Gastroesophageal sphincter (tissue), 4 donors: ENCODE data around the gene TTBK2. TPM values are rescaled to one million over a fixed set of nuclear protein-coding genes. Genes with fewer than 3 reads are reported as not detected.

Experiments used
- ATAC-seq: fragments of 150-250 bp; one replicate; pipeline ENCODE4 v1.9.1; 2016; ENCODE audit warnings: mild to moderate bottlenecking, moderate library complexity
- H3K27ac ChIP-seq, 4 donors: fragments of 200-600 bp; sonication (generic) in 3 of 4; 1 replicate in 3 of 4; 2 replicates in 1 of 4; pipeline ENCODE4 v1.5.1; 2016 to 2019
- H3K27me3 ChIP-seq: fragments of 200-600 bp; sonication (generic); one replicate; pipeline ENCODE4 v1.5.1; 2019
- H3K36me3 ChIP-seq, 2 donors: fragments of 200-600 bp; sonication (generic); one replicate each; pipeline ENCODE4 v1.5.1; 2019; ENCODE audit warnings: control low read depth in 1 of 2
- H3K4me1 ChIP-seq, 3 donors: fragments of 200-600 bp; sonication (generic); 1 replicate in 2 of 3; 2 replicates in 1 of 3; pipeline ENCODE4 v1.5.1; 2016 to 2019; ENCODE audit warnings: control low read depth in 2 of 3
- H3K4me3 ChIP-seq, 2 donors: fragments of 200-600 bp; sonication (generic); one replicate each; pipeline ENCODE4 v1.5.1; 2019; ENCODE audit warnings: mild to moderate bottlenecking in 1 of 2, moderate library complexity in 1 of 2
- H3K9me3 ChIP-seq, 3 donors: fragments of 200-600 bp; sonication (generic); one replicate each; pipeline ENCODE4 v1.5.1; 2017 to 2019; ENCODE audit warnings: control low read depth in 2 of 3
- CTCF ChIP-seq, 4 experiments: fragments of 200-600 bp in 2 of 4; fragments of 450-650 bp in 2 of 4; sonication (generic) in 1 of 4; IDR thresholded peaks; one replicate each; pipeline ENCODE4 v1.5.1; 2017 to 2019; ENCODE audit warnings: antibody characterized with exemption in 4 of 4, mild to moderate bottlenecking in 2 of 4, moderate library complexity in 2 of 4
- EP300 ChIP-seq: sonication (generic); formaldehyde crosslinking; IDR thresholded peaks from one replicate; pipeline ENCODE4 v1.6.1; 2017; ENCODE audit warnings: antibody characterized with exemption, mild to moderate bottlenecking
- POLR2A ChIP-seq, 2 donors: fragments of 450-650 bp; IDR thresholded peaks; one replicate each; pipeline ENCODE4 v1.6.1; 2017; ENCODE audit warnings: antibody characterized with exemption in 2 of 2, mild to moderate bottlenecking in 2 of 2, moderate library complexity in 1 of 2
- POLR2AphosphoS5 ChIP-seq: sonication (generic); formaldehyde crosslinking; IDR thresholded peaks from one replicate; pipeline ENCODE4 v1.6.1; 2017; ENCODE audit warnings: antibody characterized with exemption
- WGBS, 2 donors: methylation state at CpG; one replicate each; pipeline ENCODE4 v1.1.5; 2018; ENCODE audit warnings: low coverage in 1 of 2; 5-methylcytosine and 5-hydroxymethylcytosine counted together
- total RNA-seq, 4 donors: library from RNA; depleted of rRNA; stranded (reverse); fragments of >200 nt; gene quantifications; one replicate each; pipeline ENCODE4 v1.1.0, GENCODE V29; 2016

The TTBK2 gene
- total RNA-seq, 4 donors from 2014 or later, result 21.2 to 24.4 (median 23.2) TPM

DNA sequence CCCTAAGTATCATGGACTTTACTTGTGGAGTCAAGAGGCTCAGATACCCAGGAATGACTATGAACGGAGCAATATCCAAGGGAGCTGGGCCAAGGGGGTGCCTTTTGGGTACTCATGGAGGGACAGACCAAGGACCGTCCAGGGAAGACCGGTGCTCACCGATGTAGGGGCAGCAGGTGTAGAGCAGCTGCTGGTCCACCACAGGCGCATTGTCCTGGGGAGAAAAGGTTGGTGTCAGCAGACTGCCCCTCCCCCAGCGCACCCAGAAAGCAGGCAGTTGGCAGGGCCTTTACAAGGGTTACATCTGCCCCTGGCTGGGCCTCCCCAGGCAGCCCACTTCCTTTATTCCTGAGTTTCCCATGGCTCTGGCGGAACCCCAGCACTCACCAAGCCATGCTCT, 191.2 kb downstream of the TTBK2 start:
- WGBS, 2 donors, result no CpG with 5 or more reads among the region's 7 CpGs
- Histone ChIP-seq H3K4me3 (no peak overlapping the region), H3K36me3 (peaks cover 0 to 100% of the 10 kb centered on the region in 2 donors), H3K4me1 (peaks cover 0 to 56% (median 0%) of the 10 kb centered on the region in 3 donors), H3K9me3 (no peaks in the 10 kb centered on the region), H3K27ac (peak overlapping the region in 2 of 4 donors; percentile 0 to 38), H3K27me3 (no peaks in the 10 kb centered on the region)
- no peak for TF ChIP-seq EP300
- TF ChIP-seq POLR2AphosphoS5, result no peak
- TF ChIP-seq POLR2A (IDR thresholded peaks at IDR 0.05), result no peak
- TF ChIP-seq CTCF (IDR thresholded peaks at IDR 0.05), result no peak
- no peak for ATAC-seq

DNA sequence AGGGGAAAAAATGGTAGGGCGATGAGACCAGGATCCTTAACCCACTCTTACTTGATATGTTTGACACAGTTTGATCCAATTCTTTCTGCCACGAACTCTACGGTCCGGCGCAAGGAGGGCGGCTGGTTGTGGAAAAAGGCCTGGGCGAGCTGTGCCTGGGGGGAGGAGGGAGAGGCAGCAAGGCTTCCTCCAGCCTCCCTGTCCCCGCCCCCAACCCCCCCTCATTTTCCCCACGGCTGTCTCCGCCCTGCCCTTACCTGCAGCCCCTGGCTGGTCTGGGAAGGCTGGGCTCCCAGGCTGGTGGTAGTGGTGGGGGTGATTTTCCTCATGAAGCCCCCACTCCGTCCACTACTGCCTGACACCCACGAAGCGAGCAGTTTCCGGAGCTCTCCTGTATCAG, 191.6 kb downstream of the TTBK2 start:
- Histone ChIP-seq H3K9me3 (no peaks in the 10 kb centered on the region), H3K36me3 (peaks cover 0 to 100% of the 10 kb centered on the region in 2 donors), H3K4me1 (peaks cover 0 to 52% (median 0%) of the 10 kb centered on the region in 3 donors), H3K27me3 (no peaks in the 10 kb centered on the region), H3K4me3 (no peak overlapping the region), H3K27ac (peak overlapping the region in 2 of 4 donors; percentile 23 to 38)
- TF ChIP-seq POLR2A (IDR thresholded peaks at IDR 0.05), result no peak
- no peak for TF ChIP-seq EP300
- TF ChIP-seq POLR2AphosphoS5, result no peak
- no peak for TF ChIP-seq CTCF (IDR thresholded peaks at IDR 0.05)
- ATAC-seq, result no peak
- WGBS, 2 donors, result 75 to 81% methylated on average over 2 to 8 of the region's 14 CpGs

DNA sequence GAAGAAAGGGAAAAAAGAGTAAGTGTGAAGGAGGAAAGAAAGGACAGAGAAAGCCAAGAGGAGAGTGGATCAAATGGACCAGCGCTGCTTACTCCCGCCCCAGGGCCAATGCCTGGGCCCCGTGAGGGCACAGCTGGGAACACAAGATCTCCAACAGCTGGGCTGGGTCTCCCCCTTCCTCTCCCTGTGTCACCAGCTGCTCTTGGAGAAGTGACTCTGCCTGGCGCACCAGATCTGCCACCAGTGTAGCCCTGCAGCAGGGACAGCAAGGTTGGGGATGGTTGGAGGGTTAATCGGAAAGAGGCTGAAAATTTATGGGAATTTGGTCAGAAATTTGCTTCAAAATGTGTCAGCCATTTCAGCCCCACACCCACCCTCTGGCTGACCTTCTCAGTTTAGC, 192.0 kb downstream of the TTBK2 start:
- no peaks in the 10 kb centered on the region for H3K27me3 ChIP-seq
- no peak for ATAC-seq
- peak overlapping the region in 2 of 4 donors; percentile 23 to 38 for H3K27ac ChIP-seq
- WGBS, 2 donors, result 92% methylated on average over 2 of the region's 5 CpGs; no CpG with 5 or more reads in 1 of the 2 donors
- TF ChIP-seq POLR2A (IDR thresholded peaks at IDR 0.05) (no peak), EP300 (no peak), POLR2AphosphoS5 (no peak), CTCF (IDR thresholded peaks at IDR 0.05) (no peak)
- no peak overlapping the region for H3K4me3 ChIP-seq
- H3K36me3 ChIP-seq, result peaks cover 0 to 100% of the 10 kb centered on the region in 2 donors
- H3K4me1 ChIP-seq, result peaks cover 0 to 48% (median 0%) of the 10 kb centered on the region in 3 donors
- H3K9me3 ChIP-seq, result no peaks in the 10 kb centered on the region

DNA sequence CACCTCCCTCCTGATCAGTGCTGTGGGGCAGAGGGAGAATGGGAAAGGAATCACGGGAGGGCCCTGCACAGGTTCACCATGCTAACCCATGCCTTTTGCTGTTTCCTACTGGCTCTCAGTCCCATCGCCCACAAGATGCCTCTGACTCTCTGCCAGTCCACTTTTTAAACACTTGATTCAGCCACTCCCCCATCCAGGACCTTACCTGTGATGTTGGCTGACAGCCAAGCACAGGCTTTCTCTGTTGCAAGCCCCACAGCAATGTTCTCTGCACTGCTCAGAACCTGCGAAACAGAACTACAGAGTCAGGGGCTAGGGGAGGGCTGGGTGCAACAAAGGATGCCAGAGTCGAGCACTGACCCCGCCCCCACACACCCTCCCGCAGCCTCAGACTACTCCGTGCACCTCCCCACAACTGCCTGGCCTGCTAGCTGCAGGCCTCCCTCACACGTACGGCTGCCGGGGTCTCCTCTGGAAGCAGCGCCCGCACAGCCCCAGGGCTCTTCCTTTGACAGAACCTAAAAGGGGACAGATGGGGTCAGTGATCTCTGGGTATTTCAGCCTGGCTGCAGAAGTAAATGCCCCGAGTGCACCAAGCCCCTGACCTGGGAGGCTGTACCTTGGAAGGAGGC, 192.7 kb downstream of the TTBK2 start:
- ATAC-seq, result no peak
- H3K27ac ChIP-seq, result peak overlapping the region in 3 of 4 donors; percentile 29 to 48 (median 40)
- peaks cover 0 to 100% of the 10 kb centered on the region in 2 donors for H3K36me3 ChIP-seq
- no peaks in the 10 kb centered on the region for H3K9me3 ChIP-seq
- H3K4me3 ChIP-seq, result no peak overlapping the region
- no peaks in the 10 kb centered on the region for H3K27me3 ChIP-seq
- no peak for TF ChIP-seq POLR2AphosphoS5
- TF ChIP-seq EP300, result no peak
- no peak for TF ChIP-seq POLR2A (IDR thresholded peaks at IDR 0.05)
- no peak for TF ChIP-seq CTCF (IDR thresholded peaks at IDR 0.05)
- H3K4me1 ChIP-seq, result peaks cover 0 to 47% (median 0%) of the 10 kb centered on the region in 3 donors
- WGBS, 2 donors, result 20 to 60% methylated on average over 1 to 2 of the region's 13 CpGs

GRCh38 chr15:42726114-42726513, 194.5 kb downstream of the TTBK2 start:
- Histone ChIP-seq H3K9me3 (no peaks in the 10 kb centered on the region), H3K36me3 (peaks cover 0 to 100% of the 10 kb centered on the region in 2 donors), H3K4me3 (no peak overlapping the region), H3K27ac (peak overlapping the region in 1 of 4 donors; percentile 48), H3K27me3 (no peaks in the 10 kb centered on the region), H3K4me1 (peaks cover 0 to 55% (median 0%) of the 10 kb centered on the region in 3 donors)
- ATAC-seq, result no peak
- 80 to 100% methylated on average over 1 of the region's 11 CpGs for WGBS, 2 donors
- TF ChIP-seq POLR2AphosphoS5, result no peak
- no peak for TF ChIP-seq CTCF (IDR thresholded peaks at IDR 0.05)
- no peak for TF ChIP-seq POLR2A (IDR thresholded peaks at IDR 0.05)
- no peak for TF ChIP-seq EP300
